Neutrophil (primary cell): ENCODE data around the gene MYL9.

Experiments used
- H3K27ac ChIP-seq: fragments of 200-600 bp; sonication (generic); 2 replicates; pipeline ENCODE4 v1.5.1; 2016; ENCODE audit warnings: mild to moderate bottlenecking, moderate library complexity
- H3K27me3 ChIP-seq: fragments of 200-600 bp; sonication (generic); 2 replicates; pipeline ENCODE4 v1.6.0; 2016; ENCODE audit warnings: mild to moderate bottlenecking
- H3K36me3 ChIP-seq: fragments of 200-600 bp; sonication (generic); 2 replicates; pipeline ENCODE4 v1.5.1; 2017
- H3K4me1 ChIP-seq, 2 experiments: fragments of 200-600 bp in 1 of 2; sonication (generic) in 1 of 2; 1 replicate in 1 of 2; 2 replicates in 1 of 2; pipeline versions ENCODE4 v1.5.1 to v1.6.1; 2013 to 2016; ENCODE audit warnings: low read depth in 1 of 2, low read length in 1 of 2, mild to moderate bottlenecking in 1 of 2, moderate library complexity in 1 of 2; ENCODE audit not compliant: control insufficient read depth in 1 of 2, insufficient read depth in 1 of 2
- H3K4me3 ChIP-seq, 2 experiments: fragments of 200-600 bp in 1 of 2; sonication (generic) in 1 of 2; 1 replicate in 1 of 2; 2 replicates in 1 of 2; pipeline ENCODE4 v1.5.1; 2013 to 2016; ENCODE audit warnings: low read depth in 1 of 2, low read length in 1 of 2, mild to moderate bottlenecking in 1 of 2, moderate library complexity in 1 of 2
- H3K9me3 ChIP-seq: fragments of 200-600 bp; sonication (generic); 2 replicates; pipeline ENCODE4 v1.5.1; 2016
- TF ChIP-seq, protein P1 (sequence below): fragments of 200-600 bp; sonication (generic); IDR thresholded peaks from 2 replicates; pipeline ENCODE4 v1.5.1; 2016; ENCODE audit warnings: antibody characterized with exemption

The MYL9 gene

DNA sequence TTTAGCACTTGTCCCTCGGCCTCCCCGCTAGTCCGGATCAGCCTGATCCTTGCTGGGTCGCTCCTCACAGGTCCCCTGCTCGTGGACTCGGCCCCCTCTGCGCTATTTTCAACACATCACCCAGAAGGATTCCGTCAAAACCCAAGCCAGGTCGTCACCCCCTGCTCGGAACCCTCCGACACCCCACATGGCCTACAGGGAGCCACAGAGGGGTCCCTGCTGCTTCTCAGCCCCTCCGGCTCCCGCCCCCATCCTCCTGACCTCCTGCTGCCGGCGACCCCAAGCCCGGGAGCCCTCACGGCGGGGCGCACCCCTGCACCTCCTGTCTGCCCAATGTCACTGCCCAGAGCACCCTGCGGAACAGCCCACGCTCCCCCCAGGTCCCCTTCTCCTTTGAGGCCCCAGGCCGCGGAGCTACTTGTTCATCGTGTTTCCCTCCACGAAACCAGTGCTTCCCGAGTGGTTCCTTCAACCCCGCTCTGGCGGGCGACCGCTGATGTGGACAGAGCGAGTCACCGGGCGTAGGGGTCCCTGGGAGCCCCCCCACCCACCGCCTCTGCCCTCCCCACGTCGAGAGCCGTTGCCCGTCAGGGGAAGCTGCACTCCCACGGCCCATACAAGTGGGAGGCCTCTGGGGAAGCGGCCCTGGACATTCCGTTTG is 638 bp upstream of the MYL9 start:
- Histone ChIP-seq H3K27ac (no peak overlapping the region), H3K36me3 (no peaks in the 10 kb centered on the region), H3K27me3 (peaks cover 19% of the 10 kb centered on the region), H3K4me1 (peaks cover 5 to 10% of the 10 kb centered on the region in 2 experiments), H3K4me3 (peak overlapping the region in 1 of 2 experiments; percentile 66), H3K9me3 (no peaks in the 10 kb centered on the region)
- TF ChIP-seq, protein P1, sequence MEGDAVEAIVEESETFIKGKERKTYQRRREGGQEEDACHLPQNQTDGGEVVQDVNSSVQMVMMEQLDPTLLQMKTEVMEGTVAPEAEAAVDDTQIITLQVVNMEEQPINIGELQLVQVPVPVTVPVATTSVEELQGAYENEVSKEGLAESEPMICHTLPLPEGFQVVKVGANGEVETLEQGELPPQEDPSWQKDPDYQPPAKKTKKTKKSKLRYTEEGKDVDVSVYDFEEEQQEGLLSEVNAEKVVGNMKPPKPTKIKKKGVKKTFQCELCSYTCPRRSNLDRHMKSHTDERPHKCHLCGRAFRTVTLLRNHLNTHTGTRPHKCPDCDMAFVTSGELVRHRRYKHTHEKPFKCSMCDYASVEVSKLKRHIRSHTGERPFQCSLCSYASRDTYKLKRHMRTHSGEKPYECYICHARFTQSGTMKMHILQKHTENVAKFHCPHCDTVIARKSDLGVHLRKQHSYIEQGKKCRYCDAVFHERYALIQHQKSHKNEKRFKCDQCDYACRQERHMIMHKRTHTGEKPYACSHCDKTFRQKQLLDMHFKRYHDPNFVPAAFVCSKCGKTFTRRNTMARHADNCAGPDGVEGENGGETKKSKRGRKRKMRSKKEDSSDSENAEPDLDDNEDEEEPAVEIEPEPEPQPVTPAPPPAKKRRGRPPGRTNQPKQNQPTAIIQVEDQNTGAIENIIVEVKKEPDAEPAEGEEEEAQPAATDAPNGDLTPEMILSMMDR = no peak

DNA sequence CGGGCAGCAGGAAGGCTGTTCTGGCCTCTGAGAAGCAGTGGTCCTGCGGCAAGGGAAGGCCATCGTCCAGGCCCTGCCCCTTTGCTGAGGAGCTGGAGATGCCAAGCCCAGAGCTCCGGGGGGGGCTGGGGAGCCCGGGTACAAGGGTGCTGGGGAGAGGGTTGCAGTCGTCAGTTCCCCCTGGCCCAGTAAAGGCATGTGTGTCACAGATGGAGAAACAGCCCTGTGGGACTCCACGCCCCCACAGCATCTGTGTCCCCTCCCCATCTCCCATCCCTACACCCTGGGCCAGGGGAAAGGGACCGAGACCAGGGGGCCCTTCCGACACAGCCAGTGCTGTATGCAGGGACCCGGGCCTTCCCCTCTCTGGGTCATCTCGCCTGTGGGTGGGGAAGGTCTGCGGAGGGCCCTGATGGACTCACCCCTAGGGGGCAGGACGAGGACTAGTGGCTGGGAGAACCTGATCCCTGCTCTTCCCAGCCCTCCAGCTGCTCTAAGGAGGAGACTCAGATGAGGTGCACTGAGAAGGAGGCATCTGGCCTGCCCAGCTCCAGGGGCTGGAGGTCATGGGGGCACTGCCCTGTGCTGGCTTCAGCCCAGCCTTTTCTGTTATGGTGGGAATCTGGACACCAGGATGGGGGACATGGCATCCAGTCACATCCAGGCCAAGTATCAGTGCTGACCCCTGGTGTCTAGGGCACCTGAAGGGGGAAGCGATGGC is 609 bp downstream of the MYL9 start:
- Histone ChIP-seq H3K4me1 (peaks cover 5 to 10% of the 10 kb centered on the region in 2 experiments), H3K36me3 (no peaks in the 10 kb centered on the region), H3K27me3 (peaks cover 19% of the 10 kb centered on the region), H3K9me3 (no peaks in the 10 kb centered on the region), H3K4me3 (peak overlapping the region; percentile 37 to 66), H3K27ac (no peak overlapping the region)
- TF ChIP-seq, protein P1 = no peak

DNA sequence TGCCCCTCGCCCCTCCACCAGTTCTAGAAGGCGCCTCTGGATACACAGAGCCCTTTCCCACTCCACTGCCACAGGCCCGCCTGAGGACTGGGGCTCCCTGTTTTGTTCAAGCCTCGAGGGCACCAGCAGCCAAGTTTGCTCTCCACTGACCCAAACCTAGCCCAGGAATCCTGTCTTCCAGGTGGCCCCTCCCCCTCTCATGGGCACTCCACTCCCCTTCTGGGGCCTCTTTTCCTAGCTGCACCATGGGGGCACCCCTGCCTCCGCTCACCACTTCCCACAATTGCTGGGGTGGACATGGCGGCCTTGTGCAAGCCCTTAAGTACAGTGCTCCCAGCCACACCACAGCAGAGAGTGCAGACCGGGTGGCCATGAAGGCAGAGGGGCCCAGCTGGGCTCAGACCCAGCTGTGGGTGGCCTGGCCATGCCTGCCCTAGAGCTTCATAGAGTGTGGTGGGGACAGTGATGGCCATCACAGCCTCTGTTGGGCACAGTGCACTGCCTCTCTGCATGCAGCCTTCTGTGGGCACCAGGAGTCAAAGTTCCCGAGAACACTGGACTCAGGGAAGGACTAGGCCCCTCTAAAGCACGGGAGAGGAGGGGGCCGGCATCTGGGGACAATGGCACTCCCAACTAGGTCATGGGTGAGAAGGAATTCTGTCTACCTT is 1.3 kb downstream of the MYL9 start:
- no peaks in the 10 kb centered on the region for H3K36me3 ChIP-seq
- H3K4me1 ChIP-seq = peaks cover 5 to 10% of the 10 kb centered on the region in 2 experiments
- H3K9me3 ChIP-seq = no peaks in the 10 kb centered on the region
- TF ChIP-seq, protein P1 = no peak
- no peak overlapping the region for H3K4me3 ChIP-seq
- H3K27me3 ChIP-seq = peaks cover 19% of the 10 kb centered on the region
- no peak overlapping the region for H3K27ac ChIP-seq

DNA sequence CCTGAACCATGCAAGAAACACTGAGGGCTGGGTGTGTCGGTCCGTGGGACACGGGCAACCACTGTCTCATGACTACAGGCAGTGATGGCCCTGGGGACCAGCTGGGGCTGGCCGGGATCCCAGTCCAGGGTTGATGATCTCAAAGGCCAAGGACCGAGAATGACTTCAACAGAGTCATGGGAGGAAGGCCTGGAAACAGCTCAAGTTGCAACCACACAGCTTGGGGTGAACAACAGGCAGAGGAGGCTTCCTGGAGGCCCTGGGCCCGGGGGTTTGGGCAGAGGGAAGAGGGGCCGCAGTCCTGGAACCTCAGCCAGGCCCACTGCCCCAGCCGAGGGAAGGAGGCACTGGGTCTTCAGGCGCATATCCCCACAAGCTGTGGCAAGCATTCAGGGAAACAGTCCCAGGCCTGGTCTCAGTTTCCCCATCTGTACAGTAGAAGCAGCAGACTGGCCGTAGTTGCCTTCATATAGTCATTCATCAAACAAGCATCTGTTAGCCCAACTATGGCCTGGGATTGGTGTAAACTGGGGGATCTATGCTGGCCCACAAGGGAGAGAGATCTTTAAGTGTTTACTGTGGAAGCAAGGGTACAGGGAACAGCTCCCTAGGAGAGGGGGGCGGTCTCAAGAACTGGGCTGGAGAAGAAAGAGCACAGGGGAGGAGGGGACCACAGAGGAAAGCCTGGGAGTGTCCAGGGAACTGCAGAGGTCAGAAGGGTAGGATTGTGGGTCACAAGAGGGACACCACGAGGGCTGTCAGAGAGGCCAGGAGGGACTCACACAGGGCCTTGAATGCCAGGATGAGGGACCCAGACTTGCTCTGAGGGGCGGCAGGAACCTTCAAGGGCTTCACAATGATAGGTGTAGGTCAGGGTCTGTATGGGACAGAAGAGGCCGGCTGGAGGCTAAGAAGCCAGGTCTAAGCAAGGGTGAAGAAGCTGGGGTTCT is 2.1 kb downstream of the MYL9 start:
- peaks cover 5 to 10% of the 10 kb centered on the region in 2 experiments for H3K4me1 ChIP-seq
- no peak overlapping the region for H3K27ac ChIP-seq
- H3K9me3 ChIP-seq = no peaks in the 10 kb centered on the region
- TF ChIP-seq, protein P1 = no peak
- peaks cover 19% of the 10 kb centered on the region for H3K27me3 ChIP-seq
- H3K36me3 ChIP-seq = no peaks in the 10 kb centered on the region
- H3K4me3 ChIP-seq = no peak overlapping the region
